Activated naive CD8-positive, alpha-beta T cell treated with anti-CD3 and anti-CD28 coated beads, Interleukin-2, amount 50 U/mL, for 24 hours (primary cell): ENCODE results near the gene TBC1D5.
A peak's percentile ranks its signal among the peaks of the same experiment; 100 is the strongest.
"Not testable (repeated sequence)": the region's sequence is repeated elsewhere in the genome, so short reads cannot be mapped to it uniquely, and the experiment has no call there.

Source experiments
- ATAC-seq: fragments of 150-1000 bp; cut with Tn5 transposase; one replicate; pipeline ENCODE4 v1.10.0; 2021
- DNase-seq: peaks from one replicate; pipeline ENCODE4 v3.0.0; 2021
- H3K27ac Mint-ChIP-seq: one replicate; pipeline ENCODE4 v1.8.0; 2021; ENCODE audit warnings: mild to moderate bottlenecking, mixed read lengths
- H3K27me3 Mint-ChIP-seq: one replicate; pipeline ENCODE4 v1.8.0; 2021; ENCODE audit warnings: mixed read lengths
- H3K36me3 Mint-ChIP-seq: one replicate; pipeline ENCODE4 v1.8.0; 2021; ENCODE audit warnings: low read depth, mixed read lengths
- H3K4me1 Mint-ChIP-seq: one replicate; pipeline ENCODE4 v1.8.0; 2021; ENCODE audit warnings: mixed read lengths
- H3K4me3 Mint-ChIP-seq: one replicate; pipeline ENCODE4 v1.8.0; 2021; ENCODE audit warnings: mild to moderate bottlenecking, moderate library complexity, mixed read lengths
- H3K9me3 Mint-ChIP-seq: one replicate; pipeline ENCODE4 v1.8.0; 2021; ENCODE audit warnings: mixed read lengths

Gene TBC1D5

GRCh38 chr3:17714473-17714872 lies 28.0 kb downstream of the TBC1D5 start:
- Mint-ChIP-seq H3K27me3 (no peaks in the 10 kb centered on the region), H3K4me1 (no peaks in the 10 kb centered on the region), H3K36me3 (peaks cover 33% of the 10 kb centered on the region), H3K27ac (no peak overlapping the region), H3K4me3 (no peak overlapping the region), H3K9me3 (peaks cover 28% of the 10 kb centered on the region)
- ATAC-seq (no peak), DNase-seq (no peak)

GRCh38 chr3:17709236-17709810 lies 33.1 kb downstream of the TBC1D5 start:
- DNase-seq: no peak

GRCh38 chr3:17707813-17708543 lies 34.5 kb downstream of the TBC1D5 start:
- Mint-ChIP-seq H3K4me1 (peaks cover 7% of the 10 kb centered on the region), H3K27me3 (no peaks in the 10 kb centered on the region), H3K9me3 (peaks cover 7% of the 10 kb centered on the region), H3K4me3 (no peak overlapping the region), H3K36me3 (peaks cover 7% of the 10 kb centered on the region), H3K27ac (no peak overlapping the region)
- ATAC-seq (no peak), DNase-seq (no peak)

More at GRCh38 chr3:17709236-17709810, 33.1 kb downstream of the TBC1D5 start:
- Mint-ChIP-seq H3K27ac (no peak overlapping the region), H3K36me3 (peaks cover 16% of the 10 kb centered on the region), H3K4me1 (peaks cover 7% of the 10 kb centered on the region), H3K27me3 (no peaks in the 10 kb centered on the region), H3K9me3 (peaks cover 16% of the 10 kb centered on the region), H3K4me3 (no peak overlapping the region)
- ATAC-seq: no peak

GRCh38 chr3:17705991-17706390 lies 36.4 kb downstream of the TBC1D5 start:
- not testable (repeated sequence) for H3K27ac Mint-ChIP-seq, H3K27me3 Mint-ChIP-seq, H3K4me3 Mint-ChIP-seq, ATAC-seq, H3K9me3 Mint-ChIP-seq, DNase-seq, H3K4me1 Mint-ChIP-seq, H3K36me3 Mint-ChIP-seq

- Mint-ChIP-seq H3K36me3 (peaks cover 22% of the 10 kb centered on the region), H3K4me1 (peaks cover 23% of the 10 kb centered on the region)
- H3K27ac Mint-ChIP-seq, H3K27me3 Mint-ChIP-seq, DNase-seq, ATAC-seq, H3K9me3 Mint-ChIP-seq, H3K4me3 Mint-ChIP-seq: not testable (repeated sequence)
These were observed 42.6 kb downstream of the TBC1D5 start for GRCh38 chr3:17699815-17700214.

- not testable (repeated sequence) for H3K27me3 Mint-ChIP-seq, H3K9me3 Mint-ChIP-seq, ATAC-seq, DNase-seq, H3K4me3 Mint-ChIP-seq
- Mint-ChIP-seq H3K4me1 (peaks cover 32% of the 10 kb centered on the region), H3K36me3 (peaks cover 32% of the 10 kb centered on the region), H3K27ac (peak overlapping the region; percentile 9)
These were observed 46.8 kb downstream of the TBC1D5 start for GRCh38 chr3:17695665-17696064.

- not testable (repeated sequence) for ATAC-seq, H3K4me3 Mint-ChIP-seq, H3K27me3 Mint-ChIP-seq, H3K9me3 Mint-ChIP-seq, H3K27ac Mint-ChIP-seq, DNase-seq
- peaks cover 30% of the 10 kb centered on the region for H3K36me3 Mint-ChIP-seq
- H3K4me1 Mint-ChIP-seq: peaks cover 30% of the 10 kb centered on the region
These were observed 48.8 kb downstream of the TBC1D5 start for GRCh38 chr3:17693670-17693999.

- not testable (repeated sequence) for ATAC-seq, H3K27ac Mint-ChIP-seq, H3K27me3 Mint-ChIP-seq, H3K4me3 Mint-ChIP-seq, H3K9me3 Mint-ChIP-seq
- Mint-ChIP-seq H3K36me3 (peaks cover 30% of the 10 kb centered on the region), H3K4me1 (peaks cover 30% of the 10 kb centered on the region)
- DNase-seq: peak; percentile 16
These were observed 49.4 kb downstream of the TBC1D5 start for GRCh38 chr3:17692846-17693669.

GRCh38 chr3:17687566-17687965 lies 54.9 kb downstream of the TBC1D5 start:
- Mint-ChIP-seq H3K4me1 (no peaks in the 10 kb centered on the region), H3K27me3 (no peaks in the 10 kb centered on the region)
- no peak for ATAC-seq

GRCh38 chr3:17686613-17687012 lies 55.8 kb downstream of the TBC1D5 start:
- ATAC-seq (no peak), DNase-seq (no peak)
- H3K4me1 Mint-ChIP-seq: no peaks in the 10 kb centered on the region
- H3K36me3 Mint-ChIP-seq: peaks cover 1% of the 10 kb centered on the region
- no peaks in the 10 kb centered on the region for H3K27me3 Mint-ChIP-seq
- H3K4me3 Mint-ChIP-seq: no peak overlapping the region
- no peaks in the 10 kb centered on the region for H3K9me3 Mint-ChIP-seq
- H3K27ac Mint-ChIP-seq: no peak overlapping the region

More at GRCh38 chr3:17687566-17687965, 54.9 kb downstream of the TBC1D5 start:
- H3K9me3 Mint-ChIP-seq: no peaks in the 10 kb centered on the region
- H3K27ac Mint-ChIP-seq: no peak overlapping the region
- no peak overlapping the region for H3K4me3 Mint-ChIP-seq
- no peak for DNase-seq
- H3K36me3 Mint-ChIP-seq: peaks cover 2% of the 10 kb centered on the region

- no peak for DNase-seq
- H3K4me1 Mint-ChIP-seq: peaks cover 4% of the 10 kb centered on the region
- H3K9me3 Mint-ChIP-seq: no peaks in the 10 kb centered on the region
- ATAC-seq: no peak
- H3K4me3 Mint-ChIP-seq: no peak overlapping the region
- H3K27ac Mint-ChIP-seq: no peak overlapping the region
- H3K27me3 Mint-ChIP-seq: no peaks in the 10 kb centered on the region
- H3K36me3 Mint-ChIP-seq: peaks cover 4% of the 10 kb centered on the region
These were observed 58.8 kb downstream of the TBC1D5 start for GRCh38 chr3:17683542-17684207.

- Mint-ChIP-seq H3K27me3 (no peaks in the 10 kb centered on the region), H3K4me1 (peaks cover 14% of the 10 kb centered on the region), H3K36me3 (peaks cover 4% of the 10 kb centered on the region), H3K27ac (no peak overlapping the region), H3K4me3 (no peak overlapping the region), H3K9me3 (no peaks in the 10 kb centered on the region)
- DNase-seq (no peak), ATAC-seq (no peak)
These were observed 61.9 kb downstream of the TBC1D5 start for GRCh38 chr3:17680530-17680929.

GRCh38 chr3:17678116-17678741 lies 64.2 kb downstream of the TBC1D5 start:
- H3K36me3 Mint-ChIP-seq: peaks cover 6% of the 10 kb centered on the region
- no peak overlapping the region for H3K4me3 Mint-ChIP-seq
- DNase-seq (no peak), ATAC-seq (peak; percentile 90)
- H3K27me3 Mint-ChIP-seq: no peaks in the 10 kb centered on the region
- H3K27ac Mint-ChIP-seq: peak overlapping the region; percentile 57
- H3K4me1 Mint-ChIP-seq: peaks cover 14% of the 10 kb centered on the region
- H3K9me3 Mint-ChIP-seq: no peaks in the 10 kb centered on the region

- Mint-ChIP-seq H3K4me1 (peaks cover 14% of the 10 kb centered on the region), H3K27ac (no peak overlapping the region), H3K27me3 (no peaks in the 10 kb centered on the region), H3K9me3 (no peaks in the 10 kb centered on the region), H3K36me3 (peaks cover 16% of the 10 kb centered on the region), H3K4me3 (no peak overlapping the region)
- DNase-seq (no peak), ATAC-seq (no peak)
These were observed 68.2 kb downstream of the TBC1D5 start for GRCh38 chr3:17674082-17674686.
